H1 (cell line): ENCODE measurements around the gene ARL17A. TPM values are rescaled to one million over a fixed set of nuclear protein-coding genes. Genes with fewer than 3 reads are reported as not detected.

ENCODE experiments used
- polyA plus RNA-seq, 7 experiments: library from polyadenylated mRNA; depleted of rRNA in 3 of 7; stranded (reverse) in 5 of 7; unstranded in 2 of 7; fragments of >200 nt in 5 of 7; fragments of 200-250 nt in 2 of 7; gene quantifications; 1 replicate in 5 of 7; 2 replicates in 1 of 7; 4 replicates in 1 of 7; pipeline versions ENCODE4 v1.2.1 to v1.2.3, GENCODE V29; 2011 to 2013; ENCODE audit warnings: missing spikeins in 2 of 7, mixed read lengths in 2 of 7
- small RNA-seq: library from polyadenylated mRNA; stranded (forward); fragments of <200 nt; extraction: miRNeasy Mini kit (QIAGEN cat#:217004); gene quantifications from one replicate; pipeline ENCODE3, GENCODE V24; 2013; ENCODE audit not compliant: insufficient read depth
- total RNA-seq: library from RNA; stranded (reverse); fragmentation: NEBNext Ultra II Directional; extraction: Animal tissue kit (Norgen Biotek cat#: 25700); gene quantifications from 2 replicates; pipeline ENCODE4 v1.2.1, GENCODE V29; 2021

The ARL17A gene
- total and polyA plus RNA-seq, 2 of the 8 experiments (the other 6 are each of a cell fraction or from before 2014, with no cell fraction given), result 24.6 to 29.0 TPM

Small RNAs within 50 kb of the gene (small RNA-seq; reads per million reads assigned to genes)
- not detected for gene RN7SL199P

Other genes with a start within 250 kb of the ARL17A start
- gene ARL17B, start 217.9 kb downstream of the ARL17A start, total RNA-seq, result 18.7 and 21.6 TPM in 2 replicates
- 4.8 and 5.4 TPM in 2 replicates for gene ARL17B, start 217.9 kb downstream of the ARL17A start, polyA plus RNA-seq (2011; rRNA removed)
- 10.7 and 11.6 TPM in 2 replicates for gene LRRC37A2, start 67.2 kb downstream of the ARL17A start, total RNA-seq
- gene LRRC37A2, start 67.2 kb downstream of the ARL17A start, polyA plus RNA-seq (2011; rRNA removed), result 4.1 and 4.7 TPM in 2 replicates
- 27.7 and 30.4 TPM in 2 replicates for gene NSF, start 11.0 kb upstream of the ARL17A start, total RNA-seq
- gene NSF, start 11.0 kb upstream of the ARL17A start, polyA plus RNA-seq (2011; rRNA removed), result 7.8 and 13.0 TPM in 2 replicates
- gene WNT3, start 239.0 kb upstream of the ARL17A start, total RNA-seq, result 1.3 and 2.0 TPM in 2 replicates
- 0.56 and 0.96 TPM in 2 replicates for gene WNT3, start 239.0 kb upstream of the ARL17A start, polyA plus RNA-seq (2011; rRNA removed)